HG02885 (cell line): ENCODE measurements around the gene SGCE.
A peak's percentile ranks its signal among the peaks of the same experiment; 100 is the strongest.

Experiments
- ATAC-seq: cut with Tn5 transposase; IDR thresholded peaks from one replicate; pipeline ENCODE4 v1.9.1; 2021; ENCODE audit warnings: mild to moderate bottlenecking; ENCODE audit not compliant: unreplicated experiment, poor library complexity

SGCE gene

DNA sequence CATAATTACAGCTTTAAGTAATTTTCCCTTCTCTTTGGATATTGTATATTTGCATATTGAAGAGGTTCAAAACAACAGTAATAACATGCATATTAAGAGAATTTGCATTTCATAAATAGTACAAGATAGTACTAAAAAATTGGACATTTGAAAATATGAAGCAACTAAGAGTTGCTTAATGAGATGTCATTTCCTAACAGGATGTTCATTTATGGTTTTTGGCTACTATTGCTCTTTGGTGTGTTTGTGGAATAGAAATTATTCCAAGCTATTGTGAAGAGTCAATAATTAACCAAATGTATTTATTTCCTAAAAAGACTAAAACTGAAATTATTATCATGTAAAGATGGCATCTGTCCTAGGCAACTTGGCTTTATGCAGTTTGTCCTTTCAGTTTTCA lies 4.1 kb upstream of the SGCE start:
- ATAC-seq = no peak

DNA sequence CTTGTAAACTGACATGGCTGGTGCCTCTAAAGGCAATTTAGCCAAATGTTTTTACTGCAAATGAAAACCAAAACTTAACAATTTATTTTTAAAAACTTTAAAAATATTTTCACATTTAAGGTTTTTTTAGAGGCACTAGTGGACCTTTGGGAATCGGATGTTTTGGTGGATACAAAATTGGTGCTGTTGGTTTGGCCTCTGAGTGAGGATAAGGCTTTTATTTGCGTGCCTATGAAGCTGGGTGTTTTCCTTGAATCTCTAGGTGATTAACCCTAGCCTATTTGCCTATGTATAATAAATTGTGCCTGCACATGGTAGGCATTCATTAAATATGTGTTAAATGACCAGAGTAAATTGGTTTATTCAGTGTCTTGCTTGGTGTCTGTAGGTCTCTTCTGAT lies 2.9 kb upstream of the SGCE start:
- ATAC-seq = no peak

DNA sequence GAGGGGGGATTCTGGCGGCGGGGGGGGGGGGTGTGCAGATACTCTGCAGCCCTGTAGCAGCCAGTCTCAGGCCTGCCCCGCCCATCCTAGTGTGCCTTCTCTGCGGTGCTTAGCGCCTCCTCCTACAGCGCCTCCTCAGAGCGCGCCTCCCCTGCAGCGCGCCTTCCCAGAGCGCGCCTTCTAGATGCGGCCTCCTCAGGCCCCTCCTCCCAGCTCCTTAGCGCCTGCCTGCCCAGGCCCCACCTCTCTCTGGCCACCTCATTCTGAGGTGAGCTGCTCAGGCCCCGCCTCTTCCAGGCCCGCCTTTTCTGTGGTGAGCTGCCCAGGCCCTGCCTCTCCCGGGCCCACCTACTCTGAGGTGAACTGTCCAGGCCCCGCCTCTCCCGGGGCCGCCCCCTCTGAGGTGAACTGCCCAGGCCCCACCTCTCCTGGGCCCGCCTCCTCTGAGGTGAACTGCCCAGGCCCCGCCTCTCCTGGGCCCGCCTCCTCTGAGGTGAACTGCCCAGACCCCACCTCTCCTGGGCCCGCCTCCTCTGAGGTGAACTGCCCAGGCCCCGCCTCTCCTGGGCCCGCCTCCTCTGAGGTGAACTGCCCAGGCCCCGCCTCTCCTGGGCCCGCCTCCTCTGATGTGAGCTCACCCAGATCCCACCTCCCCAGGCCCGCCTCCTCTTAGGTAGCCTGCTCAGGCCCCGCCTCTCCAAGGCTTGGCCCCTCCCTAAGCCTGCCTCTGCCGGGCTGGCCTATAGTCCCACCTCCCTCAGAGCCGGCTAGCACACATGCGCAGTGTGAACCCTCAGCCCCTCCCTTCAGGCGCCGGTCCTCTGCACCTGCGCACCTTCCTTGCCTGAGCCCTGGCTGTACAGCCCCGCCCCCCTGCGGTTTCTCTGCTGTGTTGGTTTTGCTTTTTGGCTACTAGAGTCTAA lies 2.1 kb upstream of the SGCE start:
- ATAC-seq = peak; percentile 82

DNA sequence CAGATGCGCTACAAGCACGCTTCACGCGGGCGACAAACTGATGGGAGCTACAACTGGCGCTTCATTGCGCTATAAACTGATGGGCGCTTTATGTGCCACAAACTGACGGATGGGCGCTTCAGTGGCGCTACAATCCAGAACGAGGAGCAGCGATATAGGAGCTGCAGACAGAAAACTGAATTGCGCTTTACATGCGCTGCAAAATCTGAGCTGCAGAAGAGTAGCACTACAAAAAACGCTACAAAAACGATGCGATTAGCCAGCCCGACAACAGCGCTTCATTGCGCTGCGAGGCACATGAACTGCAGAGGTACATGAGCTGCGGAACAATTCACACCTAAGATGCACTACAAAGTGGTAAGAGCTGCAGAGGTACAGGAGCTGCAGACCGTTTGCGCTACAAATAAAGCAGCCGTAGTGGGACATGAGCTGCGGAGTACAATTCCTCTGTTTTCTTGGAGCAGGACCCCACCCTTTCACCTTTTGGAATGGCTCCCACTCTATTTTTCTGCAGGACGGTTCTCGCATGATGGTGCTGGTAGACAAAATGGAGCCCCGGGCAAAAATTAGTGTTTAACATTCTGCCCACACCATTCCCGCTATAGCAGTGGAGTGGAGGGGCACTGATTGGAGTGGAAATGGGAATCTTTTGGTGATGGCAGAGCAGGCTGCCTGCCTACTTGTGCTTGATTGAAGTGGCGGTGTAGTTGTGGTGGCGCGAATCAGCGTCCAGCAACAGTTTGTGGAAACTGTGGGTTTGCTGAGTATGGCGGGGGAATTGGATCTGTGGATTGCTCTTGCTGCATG lies 1.2 kb upstream of the SGCE start:
- no peak for ATAC-seq

DNA sequence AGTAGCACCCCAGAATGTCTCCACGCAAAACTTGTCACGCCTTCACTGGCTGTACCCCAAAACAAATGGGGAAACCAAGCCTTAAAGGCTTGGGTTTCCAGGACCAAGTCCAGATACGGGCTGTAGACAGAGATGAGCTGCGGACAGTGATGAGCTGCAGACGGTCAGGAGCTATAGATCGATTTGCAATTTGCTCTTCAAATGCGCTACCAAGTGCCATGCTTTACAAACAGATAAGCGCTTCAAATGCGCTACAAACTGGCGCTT lies 658 bp upstream of the SGCE start:
- no peak for ATAC-seq

DNA sequence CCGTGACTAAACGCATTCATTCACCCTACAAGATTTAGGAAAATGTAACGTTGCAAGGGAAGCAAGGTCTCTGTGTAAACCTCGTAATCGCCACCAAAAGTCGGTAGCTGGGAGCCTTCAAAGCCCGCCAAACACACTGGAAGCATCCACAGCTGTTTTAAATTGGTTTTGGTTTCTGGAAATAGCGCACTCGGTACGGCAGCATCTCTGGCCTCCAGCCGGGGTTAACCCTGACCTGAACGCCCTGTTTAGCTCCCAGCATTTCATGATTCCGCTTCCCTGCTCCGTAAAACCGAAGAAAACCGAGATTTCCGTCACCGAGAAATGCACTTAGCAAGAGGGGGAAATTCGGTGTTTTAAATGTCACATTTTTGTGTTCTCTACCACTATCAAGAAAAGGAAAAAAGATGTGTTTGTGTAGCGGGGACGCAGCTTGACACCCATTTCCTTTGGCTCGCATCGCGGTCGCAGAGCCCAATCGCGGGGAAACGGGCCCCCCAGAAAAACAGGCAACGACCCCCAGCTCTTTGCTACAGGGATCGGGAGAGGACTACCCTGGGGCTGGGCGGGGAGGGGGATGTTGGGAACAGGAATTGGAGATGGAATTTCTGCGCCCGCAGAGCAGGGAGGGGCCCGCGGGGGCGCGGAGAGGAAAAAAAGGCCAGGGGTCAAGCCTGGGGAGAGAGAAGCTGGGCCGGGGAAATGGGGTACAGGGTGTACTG lies 646 bp downstream of the SGCE start:
- ATAC-seq = no peak

DNA sequence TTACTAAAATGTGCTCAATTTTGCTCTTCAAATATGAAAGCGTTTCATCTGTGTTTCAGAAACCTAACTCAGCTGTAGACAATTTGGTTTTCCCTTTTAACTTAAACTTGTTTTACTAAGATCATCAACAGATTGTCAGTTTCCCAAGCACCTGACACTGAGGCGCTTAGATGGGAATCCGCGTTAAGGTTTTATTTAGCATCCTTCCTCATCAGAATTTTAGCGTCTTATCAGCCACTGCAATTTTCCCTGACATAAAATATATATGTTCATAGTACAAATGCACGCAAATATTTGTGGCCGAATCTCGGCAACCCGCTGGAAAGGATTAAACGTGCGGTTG lies 1.2 kb downstream of the SGCE start:
- no peak for ATAC-seq

DNA sequence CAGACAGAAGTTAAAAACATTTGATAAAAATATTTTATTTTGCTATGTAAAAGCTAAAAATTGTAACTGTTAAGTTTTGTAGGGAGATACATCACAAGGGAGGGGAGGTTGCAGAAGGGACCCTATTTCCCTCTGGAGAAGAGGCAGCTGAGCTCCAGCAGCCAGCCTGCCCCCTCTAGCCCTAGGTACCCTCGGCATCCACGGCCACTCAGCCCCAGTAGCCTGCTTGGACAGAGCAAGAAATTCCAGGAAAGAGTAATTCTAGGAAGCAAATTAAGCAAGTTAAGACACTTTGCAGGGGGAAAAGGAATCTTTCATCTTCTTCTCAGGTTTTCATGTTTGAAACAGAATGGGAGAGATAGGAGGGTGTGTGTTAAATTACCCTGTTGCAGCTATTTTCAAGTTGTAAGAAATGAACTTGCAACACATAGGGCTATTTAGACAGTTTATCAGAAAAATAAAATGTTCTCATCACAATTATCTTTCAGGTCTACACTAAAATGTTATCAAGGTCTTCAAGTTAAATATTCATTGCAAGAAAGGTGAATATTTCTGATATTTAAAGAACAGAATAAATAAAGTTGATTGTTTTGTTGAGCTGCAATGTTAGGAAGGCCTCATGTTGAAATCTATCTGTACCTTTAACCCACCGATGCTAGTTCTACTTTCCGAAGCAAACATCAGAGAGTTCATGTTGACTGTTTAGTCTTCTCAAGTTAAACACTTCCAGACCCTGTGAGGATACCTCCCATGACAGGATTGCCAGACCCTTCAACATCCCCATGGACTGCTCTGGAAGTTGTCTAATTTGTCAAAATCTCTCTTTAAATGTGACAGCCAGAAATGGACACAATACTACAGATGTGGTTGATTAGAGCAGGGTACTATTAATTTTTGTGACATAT lies 5.5 kb downstream of the SGCE start:
- ATAC-seq = no peak

DNA sequence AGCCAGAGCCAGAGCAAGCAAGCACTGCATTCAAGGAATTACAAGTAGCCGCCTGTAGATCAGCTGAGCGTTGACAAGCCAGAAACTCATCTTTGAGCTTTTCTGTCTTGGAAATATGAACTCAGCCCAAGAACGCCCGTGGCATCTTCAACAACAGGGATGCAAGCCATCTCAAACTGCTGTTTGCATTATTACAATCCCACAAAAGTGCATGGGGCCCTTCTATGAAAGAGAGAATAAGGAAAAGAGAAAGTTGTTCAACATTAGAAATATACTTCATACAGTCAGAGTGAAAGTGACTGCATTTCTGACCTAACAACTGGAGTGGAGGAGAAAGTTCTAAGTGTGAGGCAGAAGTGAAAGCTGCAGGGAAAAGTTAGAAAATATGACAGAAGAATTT lies 6.5 kb downstream of the SGCE start:
- ATAC-seq = peak; percentile 96

DNA sequence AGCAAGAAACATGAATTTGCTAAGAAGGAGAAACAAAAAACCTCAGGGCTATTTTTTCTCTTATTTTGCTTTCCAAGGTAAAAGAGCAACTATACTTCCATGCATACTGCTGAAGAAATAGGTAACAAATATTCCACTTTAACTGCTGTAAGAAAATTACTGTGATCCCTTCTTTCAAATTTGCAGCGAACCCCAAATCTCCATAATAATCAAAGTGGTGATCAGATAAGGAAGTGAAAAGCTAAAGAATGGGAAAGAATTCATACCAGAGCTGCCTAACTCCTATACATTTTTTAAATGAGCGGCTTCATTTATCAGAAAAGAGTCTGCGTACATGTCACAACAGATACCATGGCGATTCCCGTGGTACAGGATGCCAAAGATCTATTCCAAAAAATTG lies 7.2 kb downstream of the SGCE start:
- no peak for ATAC-seq

DNA sequence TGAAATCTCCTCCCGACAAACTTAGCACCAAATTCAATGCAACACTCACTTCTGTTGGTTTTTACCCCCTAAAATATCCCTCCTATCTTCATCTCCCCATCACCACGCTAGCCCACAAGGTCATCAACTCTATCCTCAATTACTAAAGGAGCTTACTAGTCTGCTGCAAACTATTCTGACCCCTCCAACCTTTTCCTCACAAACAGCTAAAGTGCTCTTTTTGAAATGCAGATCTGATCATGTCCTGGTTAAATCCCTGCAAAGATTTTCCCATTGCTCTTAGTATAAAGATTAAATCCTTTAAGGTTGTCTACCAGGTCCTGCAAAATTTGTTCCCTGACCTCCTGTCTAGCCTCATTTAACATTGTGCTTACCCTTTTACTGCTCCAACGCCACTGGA lies 8.6 kb downstream of the SGCE start:
- ATAC-seq = no peak

DNA sequence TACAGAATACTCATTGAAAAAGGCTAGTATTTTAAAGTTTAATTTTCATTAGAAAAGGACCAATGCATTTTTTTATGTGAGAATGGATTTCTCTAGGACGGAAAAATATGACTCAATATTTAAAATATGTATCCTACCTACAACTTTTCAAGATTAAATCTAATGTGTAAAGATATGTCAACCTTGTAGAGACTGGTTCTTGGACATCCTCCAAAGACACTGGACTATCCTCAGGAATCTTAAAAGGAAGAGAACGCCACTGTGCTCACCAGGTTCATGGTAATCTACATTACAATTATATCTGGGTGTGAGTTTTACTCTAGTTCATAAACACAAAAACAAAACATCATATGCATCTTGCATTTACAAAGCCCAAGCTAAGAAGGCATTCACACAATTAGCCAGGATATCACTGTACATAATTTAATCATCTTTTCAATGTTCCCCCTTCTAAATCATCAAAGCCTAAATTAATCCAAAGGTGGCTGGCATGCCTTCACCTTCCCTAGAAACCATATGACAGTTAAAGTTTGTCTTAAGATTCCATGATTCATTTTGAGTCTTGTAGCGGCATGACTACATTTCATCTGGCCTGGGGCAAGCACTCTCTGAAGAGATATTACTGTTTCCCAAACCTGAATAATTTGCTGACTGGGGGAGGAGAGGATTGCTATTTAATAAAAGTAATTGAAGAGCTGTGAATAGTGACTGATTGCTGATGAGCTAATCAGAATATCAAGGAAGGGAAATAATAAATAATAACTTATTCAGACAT lies 12.0 kb downstream of the SGCE start:
- no peak for ATAC-seq

DNA sequence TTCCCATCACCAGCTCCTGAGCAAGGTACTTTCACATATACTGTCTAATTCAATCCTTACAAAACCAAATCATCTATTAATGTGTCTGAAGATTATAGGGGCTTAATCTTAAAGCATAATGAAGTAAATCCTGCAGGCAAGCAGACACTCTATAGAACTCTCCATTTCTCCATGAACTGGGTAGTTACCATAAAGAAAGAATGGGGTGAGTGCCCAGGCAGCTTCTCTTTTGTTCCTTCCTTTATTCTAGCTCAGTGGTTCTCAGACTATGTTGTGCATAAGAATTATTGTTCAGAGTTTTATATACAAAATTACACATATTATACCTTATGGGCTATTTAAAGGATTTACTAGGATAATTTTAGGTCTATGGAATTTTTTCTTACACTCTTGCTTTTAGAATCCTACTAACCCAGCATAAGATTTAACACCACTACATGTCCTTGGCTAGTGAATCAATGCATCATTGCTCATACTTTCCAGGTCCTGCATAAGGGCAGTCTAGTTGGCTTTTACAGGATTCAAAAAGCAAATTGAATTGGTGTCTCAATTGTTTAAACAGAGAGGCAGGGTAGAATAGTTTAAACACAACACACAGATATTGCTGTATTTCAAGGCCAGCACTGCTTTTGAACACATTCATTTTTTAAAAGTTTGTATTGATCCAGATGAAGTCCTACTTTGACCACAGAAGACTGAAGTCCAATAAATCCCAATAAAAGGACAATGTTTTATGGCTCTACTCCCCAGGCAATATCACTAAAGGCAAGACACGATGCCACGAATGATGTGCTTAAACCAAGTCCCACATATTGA lies 12.9 kb downstream of the SGCE start:
- ATAC-seq = no peak

DNA sequence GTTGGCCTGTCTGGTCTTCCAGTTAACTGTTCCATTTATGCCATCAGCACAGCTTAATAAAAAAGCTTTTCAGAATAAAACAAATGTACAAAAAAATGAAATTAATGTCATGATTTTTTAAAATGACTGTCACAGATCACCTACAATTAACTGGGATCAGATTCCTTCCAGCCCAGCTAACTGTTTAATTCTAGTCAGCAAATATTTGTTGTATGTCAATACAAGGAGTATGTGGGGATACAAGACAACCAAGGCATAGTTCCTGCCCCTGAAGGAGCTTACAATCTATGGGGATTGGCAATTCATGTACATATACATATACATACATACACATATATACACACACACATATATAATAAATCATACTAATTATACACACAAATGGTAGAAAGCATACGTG lies 16.5 kb downstream of the SGCE start:
- no peak for ATAC-seq

DNA sequence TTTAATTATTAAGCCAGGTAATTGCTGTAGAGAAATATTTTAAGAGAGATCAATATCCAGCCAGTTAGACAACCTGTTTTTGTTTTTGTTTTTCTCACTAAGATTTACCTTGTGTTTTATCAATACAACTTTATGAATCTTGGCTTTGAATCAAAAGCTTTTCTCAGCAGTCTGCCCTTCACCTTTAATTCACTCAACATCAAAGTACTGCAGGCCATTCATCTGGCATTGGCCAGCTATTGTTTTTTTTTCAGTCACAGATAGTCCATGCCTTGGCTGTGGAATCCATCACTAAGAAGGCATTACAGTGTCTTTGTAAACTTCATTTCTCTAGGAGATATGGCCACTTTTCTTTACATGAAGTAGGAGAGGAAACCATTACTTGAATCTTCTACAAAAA lies 20.2 kb downstream of the SGCE start:
- ATAC-seq = no peak

DNA sequence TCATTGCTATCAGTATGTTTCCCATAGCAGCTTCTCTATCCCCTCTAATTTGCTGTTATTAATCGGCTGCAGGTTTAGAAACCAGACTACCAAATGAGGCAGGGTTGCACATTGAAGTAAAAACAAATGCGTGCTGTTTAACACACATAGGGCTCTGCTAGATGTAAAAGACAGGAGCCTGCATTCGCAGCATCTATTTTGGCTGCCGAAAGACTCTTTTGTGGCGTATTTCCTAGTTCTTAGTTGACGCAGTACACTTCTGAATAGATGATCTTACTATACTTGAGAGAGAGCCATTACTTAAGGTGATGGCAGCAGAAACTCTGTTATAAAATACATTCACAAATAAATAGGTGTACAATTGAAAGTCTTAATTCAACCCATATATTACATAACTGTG lies 21.4 kb downstream of the SGCE start:
- ATAC-seq = no peak

DNA sequence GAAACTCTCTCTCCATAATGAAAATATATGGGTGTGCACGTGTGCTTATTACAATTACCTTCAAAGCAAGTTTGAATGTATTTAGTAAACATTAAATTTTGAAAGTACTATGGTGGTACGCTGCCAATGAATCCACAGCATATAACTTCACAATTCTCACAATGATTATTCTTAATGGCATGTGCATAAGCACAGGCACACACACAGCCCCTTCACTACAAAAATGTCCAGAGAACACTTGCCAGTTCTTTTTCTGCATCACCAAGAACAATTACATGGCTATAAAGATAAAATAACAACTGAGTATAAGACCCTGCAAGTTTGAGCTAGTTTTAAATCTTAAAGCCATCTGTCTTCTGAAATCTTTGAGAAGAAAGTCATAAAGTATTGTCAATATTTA lies 22.2 kb downstream of the SGCE start:
- no peak for ATAC-seq

DNA sequence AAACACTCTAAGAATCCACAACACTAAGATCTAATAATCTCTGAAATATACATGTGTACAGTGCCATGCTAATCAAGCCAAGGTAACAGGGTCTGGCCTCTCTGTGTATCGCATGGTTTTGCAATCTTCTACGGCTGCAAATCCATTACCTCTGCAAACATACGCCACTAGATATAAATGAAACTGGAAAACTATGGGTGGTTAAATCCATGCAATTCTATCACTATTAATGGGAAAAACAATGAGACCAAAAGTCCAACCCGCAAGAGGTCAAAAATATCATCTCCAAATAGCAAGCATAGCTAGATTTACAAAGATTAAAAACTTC lies 23.0 kb downstream of the SGCE start:
- no peak for ATAC-seq
